Measurements from ENCODE around the gene MAP1LC3A.

- TF ChIP-seq CTCF (conservative IDR thresholded peaks at IDR 0.05) (no peak), EZH2 (IDR thresholded peaks at IDR 0.05; ENCODE audit: low read depth) (no peak)
Measured at GRCh38 chr20:34553366-34553867, 5.1 kb upstream of the MAP1LC3A start.

Measured in PC-9 (cell line).